Measurements from ENCODE around the gene RNF133.

GRCh38 chr7:122672536-122672935 lies 26.4 kb downstream of the RNF133 start:
- no peak for TF ChIP-seq CEBPB (IDR thresholded peaks at IDR 0.05)
- TF ChIP-seq MAX (IDR thresholded peaks at IDR 0.05) = no peak
- TF ChIP-seq YY1 (IDR thresholded peaks at IDR 0.05; ENCODE audit: low read depth) = no peak
- no peak for TF ChIP-seq REST (IDR thresholded peaks at IDR 0.05; ENCODE audit: low read depth)

Measured in Ishikawa (cell line).